SK-N-MC (cell line): Measurements from ENCODE around the gene STMN1.

Source experiments
- EZH2 ChIP-seq: fragments of 200-600 bp; sonication (generic); IDR thresholded peaks from one replicate; pipeline ENCODE4 v1.6.1; 2017; ENCODE audit warnings: antibody characterized with exemption
- POLR2AphosphoS5 ChIP-seq: IDR thresholded peaks from 2 replicates; pipeline ENCODE4 v1.6.1; 2012; ENCODE audit warnings: mild to moderate bottlenecking, low read depth, low read length, borderline replicate concordance

- TF ChIP-seq EZH2 (no peak), POLR2AphosphoS5 (no peak)
Measured at GRCh38 chr1:25929016-25929415, 22.8 kb upstream of the STMN1 start.
